Stimulated activated CD8-positive, alpha-beta memory T cell treated with anti-CD3 and anti-CD28 coated beads, Interleukin-15, amount 100 ng/mL, for 24 hours (primary cell): Measurements from ENCODE around the gene C21orf58.
"Not testable (repeated sequence)": the region's sequence is repeated elsewhere in the genome, so short reads cannot be mapped to it uniquely, and the experiment has no call there.

Experiments used
- DNase-seq: peaks from one replicate; pipeline ENCODE4 v3.0.0-alpha.2; 2020; ENCODE audit warnings: low read depth

Gene C21orf58

GRCh38 chr21:46323227-46323709, 402 bp downstream of the C21orf58 start:
- no peak for DNase-seq

GRCh38 chr21:46322351-46323226, 1.1 kb downstream of the C21orf58 start:
- no peak for DNase-seq

DNA sequence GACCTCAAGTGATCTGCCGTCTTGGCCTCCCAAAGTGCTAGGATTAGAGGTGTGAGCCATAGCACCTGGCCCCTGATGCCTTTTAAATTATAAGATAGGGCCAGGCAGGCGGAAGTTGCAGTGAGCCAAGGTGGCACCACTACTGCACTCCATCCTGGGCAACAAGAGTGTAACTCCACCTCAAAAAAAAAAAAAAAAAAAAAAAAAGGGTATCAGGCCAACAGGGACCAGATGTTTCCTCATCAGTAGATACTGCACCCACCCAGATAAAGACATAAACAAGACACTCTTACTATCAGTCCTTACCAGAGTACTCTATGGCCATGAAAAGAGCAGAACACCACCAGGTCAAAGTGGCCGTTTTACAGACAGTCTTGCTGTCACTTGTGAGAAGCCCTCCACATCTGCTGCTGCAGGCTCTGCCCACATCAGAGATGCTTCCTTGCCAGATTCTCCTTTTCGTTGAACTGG, 3.3 kb downstream of the C21orf58 start:
- DNase-seq: no peak

DNA sequence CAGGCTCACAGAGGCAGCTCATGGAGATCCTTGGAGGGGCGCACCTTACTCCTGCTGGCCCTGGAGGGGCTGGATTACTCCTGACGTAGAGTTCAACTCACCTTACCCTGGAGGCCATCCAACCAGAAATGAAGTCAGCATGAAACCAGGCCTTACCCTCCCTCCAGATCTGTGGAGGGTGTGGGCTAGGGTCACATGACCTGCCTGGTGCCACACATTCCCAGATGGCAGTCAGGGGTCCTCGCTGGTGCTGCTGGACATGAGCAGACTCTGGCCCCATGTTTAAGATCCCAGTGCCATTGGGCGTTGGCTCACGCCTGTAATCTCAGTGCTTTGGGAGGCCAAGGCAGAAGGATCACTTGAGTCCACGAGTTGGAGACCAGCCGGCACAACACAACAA, 4.5 kb downstream of the C21orf58 start:
- DNase-seq: no peak

- no peak for DNase-seq
Measured at GRCh38 chr21:46318464-46318845, 5.2 kb downstream of the C21orf58 start.

DNA sequence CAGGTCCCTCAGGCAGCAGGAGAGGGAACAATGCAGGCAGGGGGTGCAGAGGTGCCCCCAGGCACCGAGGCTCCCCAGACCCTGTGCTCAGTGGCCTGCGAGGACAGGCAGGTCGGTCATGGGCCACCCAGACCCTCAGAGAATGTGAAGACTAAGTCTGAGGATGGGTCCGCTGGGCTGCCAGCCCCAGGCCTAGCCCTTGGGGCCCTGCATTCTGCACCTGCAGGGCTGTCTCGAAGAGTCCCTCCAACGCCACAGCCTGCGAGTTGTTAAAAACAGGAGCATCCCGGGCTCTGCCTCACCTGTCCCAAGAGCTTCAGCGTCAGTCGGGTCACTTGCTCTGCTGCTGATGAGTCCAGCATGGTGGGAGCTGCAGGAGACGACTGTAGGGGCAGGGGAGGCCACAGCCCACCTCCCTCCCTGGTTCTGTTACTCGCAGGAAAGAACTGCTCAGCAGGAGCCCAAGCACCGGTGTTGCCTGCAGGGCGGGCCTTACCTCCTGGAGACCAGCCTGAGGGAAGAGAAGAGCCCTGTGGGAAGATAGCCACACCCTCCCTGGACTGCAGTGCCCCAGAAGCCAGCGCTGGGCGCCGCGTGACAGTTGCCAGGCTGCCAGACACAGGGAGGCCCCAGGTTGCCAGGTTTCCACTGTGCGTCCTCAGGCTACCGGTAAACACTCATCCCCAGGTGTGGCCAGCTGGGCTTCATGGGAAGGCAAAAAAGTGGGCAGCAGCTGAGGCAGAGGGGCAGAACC, 5.8 kb downstream of the C21orf58 start:
- no peak for DNase-seq

- DNase-seq: no peak
Measured at GRCh38 chr21:46316708-46317324, 6.9 kb downstream of the C21orf58 start.

DNA sequence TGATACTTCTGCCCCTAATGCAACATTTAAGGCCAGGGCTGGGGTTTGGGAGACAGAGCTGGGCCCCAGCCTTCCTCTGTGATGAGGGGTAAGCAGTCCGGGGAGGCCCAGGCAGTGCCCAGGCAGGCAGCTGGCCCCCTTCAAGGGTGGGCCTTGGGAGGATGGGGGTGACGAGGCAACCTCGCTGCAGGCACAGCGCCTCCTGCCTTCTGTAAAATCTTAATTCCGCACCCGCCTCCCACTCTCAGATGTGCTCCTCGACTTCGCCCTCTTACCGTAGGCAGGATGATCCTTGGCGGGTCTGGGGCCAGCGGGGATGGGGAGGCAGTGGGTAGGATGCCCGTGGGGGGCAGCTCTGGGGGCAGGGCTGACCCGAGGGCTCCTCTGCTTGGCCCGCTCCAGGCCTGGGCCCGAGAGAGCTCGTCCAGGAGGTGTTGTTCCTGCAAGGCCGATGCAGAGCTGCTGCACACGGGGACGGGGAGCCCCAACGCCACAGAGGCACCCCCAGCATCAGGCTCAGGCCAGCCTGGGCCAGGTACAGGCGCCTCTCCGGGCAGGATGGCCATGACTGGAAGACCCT, 9.1 kb downstream of the C21orf58 start:
- DNase-seq: no peak

- DNase-seq: no peak
Measured at GRCh38 chr21:46312949-46313348, 10.7 kb downstream of the C21orf58 start.

- DNase-seq: no peak
Measured at GRCh38 chr21:46311568-46311967, 12.1 kb downstream of the C21orf58 start.

- not testable (repeated sequence) for DNase-seq
Measured at GRCh38 chr21:46310260-46310659, 13.4 kb downstream of the C21orf58 start.

- no peak for DNase-seq
Measured at GRCh38 chr21:46308431-46308830, 15.2 kb downstream of the C21orf58 start.

- DNase-seq: no peak
Measured at GRCh38 chr21:46307625-46308024, 16.0 kb downstream of the C21orf58 start.

GRCh38 chr21:46304955-46305354, 18.7 kb downstream of the C21orf58 start:
- DNase-seq: no peak

DNA sequence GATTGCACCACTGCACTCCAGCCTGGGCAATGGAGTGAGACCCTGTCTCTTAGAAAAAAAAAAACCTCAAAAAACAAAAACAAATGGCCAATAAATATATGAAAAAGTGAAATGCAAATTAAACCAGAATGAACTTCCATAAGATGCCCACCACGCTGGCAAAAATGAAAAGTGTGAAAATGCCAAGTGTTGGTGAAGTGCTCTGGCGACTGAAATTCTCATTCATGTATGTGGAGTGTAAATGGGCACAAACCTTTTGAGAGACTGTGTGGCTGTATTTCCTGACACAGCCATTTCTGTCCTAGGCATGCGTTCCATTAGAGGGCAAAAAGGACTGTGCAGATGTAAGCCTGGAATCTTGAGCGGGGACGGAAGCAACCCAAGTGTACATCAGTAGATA, 19.2 kb downstream of the C21orf58 start:
- DNase-seq: no peak

- no peak for DNase-seq
Measured at GRCh38 chr21:46301759-46302158, 21.9 kb downstream of the C21orf58 start.

GRCh38 chr21:46299167-46299566, 24.5 kb downstream of the C21orf58 start:
- no peak for DNase-seq

- DNase-seq: no peak
Measured at GRCh38 chr21:46297338-46298271, 26.1 kb downstream of the C21orf58 start.

DNA sequence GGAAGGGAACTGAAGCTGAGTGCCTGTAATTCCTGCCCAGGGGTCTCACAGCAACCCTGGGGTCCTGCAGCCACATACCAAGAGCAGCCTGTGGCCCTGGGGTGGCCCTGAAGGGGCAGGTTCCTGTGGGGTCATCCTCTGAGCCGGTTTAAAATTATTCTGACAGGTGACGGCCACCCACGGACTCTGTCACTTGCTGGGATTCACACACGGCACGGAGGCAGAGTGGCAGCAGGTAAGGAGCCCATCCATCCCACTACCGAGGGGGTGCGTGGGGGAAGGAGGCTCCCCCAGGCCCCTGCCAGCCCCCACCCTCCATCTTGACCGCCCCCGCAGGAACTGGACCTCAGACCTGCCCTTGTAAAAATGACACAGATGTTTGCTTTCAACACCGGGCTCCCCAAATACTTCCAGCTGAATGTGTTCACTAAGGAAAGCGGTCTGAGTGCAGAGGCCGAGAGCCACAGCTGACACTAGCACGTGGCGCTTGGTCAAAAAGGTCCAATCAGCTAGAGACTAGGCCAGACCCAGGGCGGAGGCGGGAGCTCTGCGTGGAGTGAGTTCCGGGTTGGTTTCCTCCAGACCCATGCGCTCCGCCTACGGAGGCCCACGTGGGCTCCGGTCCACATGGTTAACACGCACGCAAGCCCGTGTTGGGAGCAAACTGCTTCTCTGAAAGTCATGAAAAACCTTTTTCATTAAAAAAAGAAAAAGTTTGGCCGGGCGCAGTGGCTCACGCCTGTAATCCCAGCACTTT, 27.5 kb downstream of the C21orf58 start:
- peak; percentile 10 for DNase-seq

GRCh38 chr21:46295177-46295770, 28.4 kb downstream of the C21orf58 start:
- DNase-seq: no peak
